ENCODE measurements around the gene DIPK1C.

Gene DIPK1C

DNA sequence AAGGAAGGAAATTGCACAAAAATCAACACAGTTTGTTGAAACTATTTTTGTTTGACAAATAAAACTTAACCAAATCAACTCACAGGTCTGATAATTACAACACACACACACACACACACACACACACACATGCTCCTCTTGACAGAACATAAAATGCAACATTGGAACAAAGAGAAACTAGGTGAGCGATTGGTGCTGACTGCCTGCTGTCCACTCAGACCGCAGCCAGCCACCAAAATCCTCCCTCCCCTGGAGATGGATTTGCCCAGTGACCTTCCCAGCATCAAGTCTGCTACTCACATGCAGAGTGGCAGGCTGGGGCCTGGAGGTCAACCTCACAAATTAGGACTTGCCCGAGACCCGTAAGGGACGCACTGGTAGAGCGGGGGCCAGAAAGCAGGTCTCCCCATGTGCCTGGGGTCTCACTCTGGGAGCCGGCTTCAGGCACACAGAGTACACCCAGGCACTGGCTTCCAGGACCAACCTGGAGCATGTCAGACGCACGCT lies 61.4 kb downstream of the DIPK1C start:
- Histone ChIP-seq H3K36me3 (ENCODE audit: insufficient read depth, low read length) (no peaks in the 10 kb centered on the region), H3K4me1 (ENCODE audit: insufficient read depth, low read length) (no peaks in the 10 kb centered on the region), H3K9me3 (ENCODE audit: low read length) (no peaks in the 10 kb centered on the region), H3K27me3 (ENCODE audit: control insufficient read depth in 1 of 2, insufficient read depth in 2 of 2, low read length in 2 of 2) (no peaks in the 10 kb centered on the region), H3K4me3 (ENCODE audit: low read depth in 1 of 2, low read length in 2 of 2) (no peak overlapping the region), H3K9ac (ENCODE audit: low read length) (no peak overlapping the region), H3K27ac (ENCODE audit: low read depth, low read length) (no peak overlapping the region)

DNA sequence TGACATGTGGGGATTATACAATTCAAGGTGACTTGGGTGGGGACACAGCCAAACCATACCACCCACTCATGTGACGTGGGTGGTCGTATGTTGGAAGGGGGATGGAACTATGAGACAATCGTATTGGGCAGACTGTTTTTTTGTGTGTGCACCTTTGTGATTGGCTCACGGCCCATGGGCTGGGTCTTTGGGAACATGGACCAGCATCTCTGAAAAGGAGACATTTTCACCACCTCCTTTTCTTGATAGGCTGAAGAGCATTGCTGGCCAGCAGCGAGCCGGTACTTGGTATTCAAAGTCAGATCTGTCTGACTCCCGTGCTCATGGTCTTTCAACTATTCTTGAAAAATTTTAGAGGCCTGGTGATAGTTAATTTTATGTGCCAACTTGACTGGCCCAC lies 62.1 kb downstream of the DIPK1C start:
- H3K27me3 ChIP-seq (ENCODE audit: control insufficient read depth in 1 of 2, insufficient read depth in 2 of 2, low read length in 2 of 2): no peaks in the 10 kb centered on the region
- no peak overlapping the region for H3K4me3 ChIP-seq (ENCODE audit: low read depth in 1 of 2, low read length in 2 of 2)
- H3K9ac ChIP-seq (ENCODE audit: low read length): no peak overlapping the region
- no peaks in the 10 kb centered on the region for H3K36me3 ChIP-seq (ENCODE audit: insufficient read depth, low read length)
- H3K4me1 ChIP-seq (ENCODE audit: insufficient read depth, low read length): no peaks in the 10 kb centered on the region
- no peak overlapping the region for H3K27ac ChIP-seq (ENCODE audit: low read depth, low read length)
- no peaks in the 10 kb centered on the region for H3K9me3 ChIP-seq (ENCODE audit: low read length)

DNA sequence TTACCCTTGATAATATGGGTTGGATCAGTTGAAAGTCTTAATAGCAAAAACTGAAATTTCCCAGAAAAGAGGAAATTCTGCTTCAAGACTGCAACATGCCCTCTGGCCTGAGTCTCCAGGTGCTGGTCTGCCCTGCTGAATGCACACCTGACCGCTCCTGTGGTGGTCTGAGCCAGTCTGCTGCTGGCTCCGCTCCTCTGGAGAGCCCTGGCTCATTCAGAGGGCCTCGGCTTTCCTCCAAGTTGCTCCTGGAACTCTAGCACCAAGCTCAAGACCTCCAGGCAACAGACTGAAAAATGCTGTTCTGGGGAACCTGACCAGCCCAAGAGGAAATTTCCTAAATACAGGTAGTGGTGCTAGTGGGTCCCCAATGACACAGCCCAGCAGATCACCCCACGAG lies 64.8 kb downstream of the DIPK1C start:
- no peak overlapping the region for H3K9ac ChIP-seq (ENCODE audit: low read length)
- no peaks in the 10 kb centered on the region for H3K4me1 ChIP-seq (ENCODE audit: insufficient read depth, low read length)
- H3K27me3 ChIP-seq (ENCODE audit: control insufficient read depth in 1 of 2, insufficient read depth in 2 of 2, low read length in 2 of 2): no peaks in the 10 kb centered on the region
- no peaks in the 10 kb centered on the region for H3K9me3 ChIP-seq (ENCODE audit: low read length)
- no peaks in the 10 kb centered on the region for H3K36me3 ChIP-seq (ENCODE audit: insufficient read depth, low read length)
- H3K4me3 ChIP-seq (ENCODE audit: low read depth in 1 of 2, low read length in 2 of 2): no peak overlapping the region
- no peak overlapping the region for H3K27ac ChIP-seq (ENCODE audit: low read depth, low read length)

DNA sequence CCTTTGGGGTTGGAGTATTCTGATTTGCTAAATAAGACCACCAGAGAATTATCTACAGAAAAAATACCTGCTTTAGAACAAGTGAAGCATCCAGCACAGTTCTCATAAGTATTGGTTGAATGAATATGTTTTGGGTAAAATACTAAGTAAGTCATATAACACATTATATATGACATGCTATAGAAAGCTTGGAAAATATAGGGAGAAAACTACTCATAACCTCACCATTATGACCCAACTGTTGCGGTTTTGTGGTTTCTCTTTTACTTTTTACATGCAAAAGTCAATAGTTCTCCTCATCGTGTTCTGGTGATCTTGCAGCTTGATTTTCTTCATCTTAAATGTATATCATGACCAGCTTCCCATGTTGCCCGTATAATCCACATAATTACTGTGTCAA lies 66.2 kb downstream of the DIPK1C start:
- no peak overlapping the region for H3K4me3 ChIP-seq (ENCODE audit: low read depth in 1 of 2, low read length in 2 of 2)
- no peaks in the 10 kb centered on the region for H3K9me3 ChIP-seq (ENCODE audit: low read length)
- H3K27me3 ChIP-seq (ENCODE audit: control insufficient read depth in 1 of 2, insufficient read depth in 2 of 2, low read length in 2 of 2): no peaks in the 10 kb centered on the region
- H3K27ac ChIP-seq (ENCODE audit: low read depth, low read length): no peak overlapping the region
- H3K9ac ChIP-seq (ENCODE audit: low read length): no peak overlapping the region
- H3K4me1 ChIP-seq (ENCODE audit: insufficient read depth, low read length): no peaks in the 10 kb centered on the region
- H3K36me3 ChIP-seq (ENCODE audit: insufficient read depth, low read length): no peaks in the 10 kb centered on the region

DNA sequence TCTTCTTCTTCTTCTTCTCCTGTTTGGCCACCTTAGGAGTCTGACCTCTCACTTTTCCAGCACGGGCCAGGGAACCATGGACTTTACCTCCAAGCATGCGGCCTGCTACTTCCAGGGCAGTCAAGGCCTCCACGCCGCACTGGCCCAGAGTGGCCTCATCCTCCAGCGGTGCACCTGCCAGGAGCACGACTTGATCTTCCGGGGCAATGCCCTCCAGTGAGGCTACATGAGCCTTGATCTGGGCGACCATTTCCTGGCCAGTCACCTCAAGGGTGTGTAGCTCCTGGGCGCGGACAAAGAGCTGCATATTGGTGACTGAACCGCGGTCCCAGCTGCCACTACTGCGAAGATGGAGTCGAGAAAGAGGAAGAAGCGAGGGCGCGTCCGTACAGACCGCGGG lies 67.1 kb downstream of the DIPK1C start:
- no peaks in the 10 kb centered on the region for H3K4me1 ChIP-seq (ENCODE audit: insufficient read depth, low read length)
- no peak overlapping the region for H3K27ac ChIP-seq (ENCODE audit: low read depth, low read length)
- H3K36me3 ChIP-seq (ENCODE audit: insufficient read depth, low read length): no peaks in the 10 kb centered on the region
- no peak overlapping the region for H3K9ac ChIP-seq (ENCODE audit: low read length)
- H3K9me3 ChIP-seq (ENCODE audit: low read length): no peaks in the 10 kb centered on the region
- H3K4me3 ChIP-seq (ENCODE audit: low read depth in 1 of 2, low read length in 2 of 2): no peak overlapping the region
- no peaks in the 10 kb centered on the region for H3K27me3 ChIP-seq (ENCODE audit: control insufficient read depth in 1 of 2, insufficient read depth in 2 of 2, low read length in 2 of 2)

DNA sequence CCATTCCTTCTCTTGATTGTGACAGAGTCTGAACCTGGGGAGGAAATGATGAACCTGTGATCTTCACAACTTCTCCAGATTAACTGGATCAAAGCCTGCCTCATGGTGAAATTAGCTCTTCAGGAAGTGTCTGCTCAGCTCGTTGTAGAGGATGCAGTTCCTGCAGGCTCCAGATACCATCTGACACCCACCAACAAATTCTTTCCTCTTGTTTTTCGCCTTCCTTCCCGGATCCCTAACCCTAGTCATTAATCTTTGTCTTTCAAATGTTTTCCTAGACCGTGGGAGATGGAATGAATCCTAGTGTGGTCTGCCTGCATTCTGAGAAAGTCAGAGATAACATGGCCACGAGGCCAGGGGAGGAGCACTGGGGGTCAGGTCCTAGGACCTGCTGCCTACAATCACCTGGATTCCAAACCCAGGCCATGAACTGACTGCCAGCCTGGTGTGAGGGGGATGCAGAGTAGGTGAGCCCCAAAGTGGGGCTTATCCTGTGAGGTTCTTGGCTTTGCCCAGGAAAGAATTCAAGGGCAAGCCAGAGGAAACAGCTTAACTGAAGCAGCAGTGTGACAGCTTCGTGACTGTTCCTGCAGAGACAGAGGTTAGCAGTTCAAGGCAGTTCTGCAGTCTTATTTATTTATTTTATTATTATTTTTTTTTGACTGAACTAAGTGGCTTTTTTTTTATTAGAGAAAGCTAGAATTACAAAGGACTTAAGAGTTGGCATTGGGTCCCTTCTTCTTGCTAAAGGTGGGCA lies 67.8 kb downstream of the DIPK1C start:
- no peak overlapping the region for H3K27ac ChIP-seq (ENCODE audit: low read depth, low read length)
- no peak overlapping the region for H3K9ac ChIP-seq (ENCODE audit: low read length)
- H3K27me3 ChIP-seq (ENCODE audit: control insufficient read depth in 1 of 2, insufficient read depth in 2 of 2, low read length in 2 of 2): no peaks in the 10 kb centered on the region
- no peaks in the 10 kb centered on the region for H3K36me3 ChIP-seq (ENCODE audit: insufficient read depth, low read length)
- H3K4me1 ChIP-seq (ENCODE audit: insufficient read depth, low read length): no peaks in the 10 kb centered on the region
- no peak overlapping the region for H3K4me3 ChIP-seq (ENCODE audit: low read depth in 1 of 2, low read length in 2 of 2)
- H3K9me3 ChIP-seq (ENCODE audit: low read length): no peaks in the 10 kb centered on the region

DNA sequence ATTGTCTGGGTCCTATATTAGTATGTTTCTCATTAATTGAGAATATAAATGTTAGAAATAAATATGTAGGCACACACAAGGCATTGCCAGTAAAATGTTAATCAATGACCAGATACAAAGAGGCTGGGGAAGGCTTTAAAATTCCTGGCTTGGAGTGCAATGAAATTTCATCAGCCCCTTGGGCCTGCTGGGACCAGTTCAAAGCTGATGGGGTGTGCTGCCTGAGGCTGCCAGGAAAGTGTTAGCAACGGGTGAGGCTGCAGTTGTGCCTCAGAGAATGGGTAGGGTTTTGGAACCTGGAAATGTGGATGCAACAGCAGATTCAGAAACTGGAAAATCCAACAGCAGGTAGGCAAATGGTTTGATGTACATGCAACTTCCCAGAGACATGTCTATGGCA lies 68.9 kb downstream of the DIPK1C start:
- Histone ChIP-seq H3K4me1 (ENCODE audit: insufficient read depth, low read length) (no peaks in the 10 kb centered on the region), H3K4me3 (ENCODE audit: low read depth in 1 of 2, low read length in 2 of 2) (no peak overlapping the region), H3K27ac (ENCODE audit: low read depth, low read length) (no peak overlapping the region), H3K9me3 (ENCODE audit: low read length) (no peaks in the 10 kb centered on the region), H3K9ac (ENCODE audit: low read length) (no peak overlapping the region), H3K27me3 (ENCODE audit: control insufficient read depth in 1 of 2, insufficient read depth in 2 of 2, low read length in 2 of 2) (no peaks in the 10 kb centered on the region), H3K36me3 (ENCODE audit: insufficient read depth, low read length) (no peaks in the 10 kb centered on the region)

DNA sequence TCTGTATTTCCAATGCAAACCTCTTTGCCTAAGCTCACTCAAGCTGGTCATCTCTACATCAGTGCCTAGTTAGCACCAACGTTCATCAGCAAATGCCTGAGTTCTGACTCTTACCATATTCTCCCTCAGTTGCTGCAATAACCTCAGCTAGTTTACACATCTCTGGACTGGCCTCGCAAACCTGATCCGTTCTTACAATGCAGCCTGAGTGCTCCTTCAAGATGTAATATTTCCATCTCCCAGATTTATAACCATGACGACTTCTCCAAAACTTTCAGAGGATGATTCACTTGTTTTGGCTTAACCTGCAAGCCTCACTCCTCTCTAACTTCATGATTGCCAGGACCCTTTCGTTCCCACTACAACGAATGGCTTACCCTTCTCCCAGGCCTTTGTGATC lies 69.7 kb downstream of the DIPK1C start:
- Histone ChIP-seq H3K27me3 (ENCODE audit: control insufficient read depth in 1 of 2, insufficient read depth in 2 of 2, low read length in 2 of 2) (no peaks in the 10 kb centered on the region), H3K4me3 (ENCODE audit: low read depth in 1 of 2, low read length in 2 of 2) (no peak overlapping the region), H3K4me1 (ENCODE audit: insufficient read depth, low read length) (no peaks in the 10 kb centered on the region), H3K9ac (ENCODE audit: low read length) (no peak overlapping the region), H3K27ac (ENCODE audit: low read depth, low read length) (no peak overlapping the region), H3K36me3 (ENCODE audit: insufficient read depth, low read length) (no peaks in the 10 kb centered on the region), H3K9me3 (ENCODE audit: low read length) (no peaks in the 10 kb centered on the region)

All from muscle layer of colon (tissue), 2 donors.